WTC11 (cell line): ENCODE results near the gene TJP3. TPM values are rescaled to one million over a fixed set of nuclear protein-coding genes. Genes with fewer than 3 reads are reported as not detected.

Experiments used
- ATAC-seq: fragments of 200-7000 bp; cut with Tn5 transposase; 2 replicates; pipeline ENCODE4 v1.10.0; 2021; ENCODE audit warnings: mild to moderate bottlenecking, moderate library complexity
- CTCF ChIA-PET: fragments of 300-600 bp; sonication (Branson Sonifier 250); formaldehyde crosslinking; loops from one replicate; lab custom pipeline; 2021; ENCODE audit warnings: antibody characterized with exemption; lab: Charles Lee
- POLR2A ChIA-PET: fragments of 350-600 bp; sonication (Branson Sonifier 250); formaldehyde crosslinking; loops from one replicate; lab custom pipeline; 2021; ENCODE audit warnings: antibody characterized with exemption; lab: Charles Lee
- DNase-seq: peaks from one replicate; pipeline ENCODE4 v3.0.0; 2021; ENCODE audit warnings: low spot score
- H3K27ac Mint-ChIP-seq: 2 replicates; pipeline ENCODE4 v1.8.0; 2021; ENCODE audit warnings: mixed read lengths
- H3K27me3 Mint-ChIP-seq: 2 replicates; pipeline ENCODE4 v1.8.0; 2021; ENCODE audit warnings: low read depth, mild to moderate bottlenecking, moderate library complexity, mixed read lengths
- H3K36me3 Mint-ChIP-seq: 2 replicates; pipeline ENCODE4 v1.8.0; 2021; ENCODE audit warnings: mixed read lengths
- H3K4me1 Mint-ChIP-seq: 2 replicates; pipeline ENCODE4 v1.8.0; 2022; ENCODE audit warnings: mixed read lengths
- H3K4me3 Mint-ChIP-seq: 2 replicates; pipeline ENCODE4 v1.8.0; 2021; ENCODE audit warnings: mild to moderate bottlenecking, moderate library complexity, mixed read lengths
- H3K9me3 Mint-ChIP-seq: 2 replicates; pipeline ENCODE4 v1.8.0; 2021; ENCODE audit warnings: mixed read lengths
- CREB1 ChIP-seq: sonication (generic); formaldehyde crosslinking; IDR thresholded peaks from 2 replicates; pipeline ENCODE4 v1.8.0; 2023; ENCODE audit warnings: mild to moderate bottlenecking, missing genetic modification reagents
- E2F5 ChIP-seq: sonication (generic); formaldehyde crosslinking; IDR thresholded peaks from 2 replicates; pipeline ENCODE4 v1.8.1; 2022; ENCODE audit warnings: mild to moderate bottlenecking, moderate library complexity, missing genetic modification reagents
- EMX1 ChIP-seq: fragments of 250-450 bp; sonication (Bioruptor Pico); IDR thresholded peaks from 2 replicates; pipeline ENCODE4 v1.8.0; 2021; ENCODE audit warnings: mild to moderate bottlenecking
- ERG ChIP-seq: fragments of 250-450 bp; sonication (Bioruptor Pico); IDR thresholded peaks from 2 replicates; pipeline ENCODE4 v1.8.0; 2021; ENCODE audit warnings: mild to moderate bottlenecking
- ETV6 ChIP-seq: sonication (generic); formaldehyde crosslinking; IDR thresholded peaks from 2 replicates; pipeline ENCODE4 v1.8.1; 2022; ENCODE audit warnings: mild to moderate bottlenecking, missing genetic modification reagents
- GRHL2 ChIP-seq: fragments of 250-450 bp; sonication (Bioruptor Pico); IDR thresholded peaks from 2 replicates; pipeline ENCODE4 v1.8.0; 2022; ENCODE audit warnings: mild to moderate bottlenecking, moderate library complexity; ENCODE audit not compliant: insufficient replicate concordance, severe bottlenecking
- MXD4 ChIP-seq: fragments of 250-450 bp; sonication (Bioruptor Pico); IDR thresholded peaks from 2 replicates; pipeline ENCODE4 v1.8.0; 2021; ENCODE audit warnings: mild to moderate bottlenecking, moderate library complexity, borderline replicate concordance
- MYBL2 ChIP-seq: sonication (generic); formaldehyde crosslinking; IDR thresholded peaks from 2 replicates; pipeline ENCODE4 v1.8.1; 2023; ENCODE audit warnings: mild to moderate bottlenecking, moderate library complexity, missing genetic modification reagents
- NFATC4 ChIP-seq: fragments of 250-450 bp; sonication (Bioruptor Pico); IDR thresholded peaks from 2 replicates; pipeline ENCODE4 v1.9.0; 2021; ENCODE audit warnings: mild to moderate bottlenecking
- NFE2L1 ChIP-seq: sonication (generic); formaldehyde crosslinking; IDR thresholded peaks from 2 replicates; pipeline ENCODE4 v1.8.1; 2023; ENCODE audit warnings: missing genetic modification reagents
- NFYB ChIP-seq: sonication (generic); formaldehyde crosslinking; conservative IDR thresholded peaks from 2 replicates; pipeline ENCODE4 v1.8.0; 2022; ENCODE audit warnings: low read depth, missing genetic modification reagents
- NR3C1 ChIP-seq: sonication (generic); formaldehyde crosslinking; conservative IDR thresholded peaks from 2 replicates; pipeline ENCODE4 v1.8.1; 2023; ENCODE audit warnings: low read depth, mild to moderate bottlenecking, missing genetic modification reagents
- RELA ChIP-seq: sonication (generic); formaldehyde crosslinking; IDR thresholded peaks from 2 replicates; pipeline ENCODE4 v1.8.1; 2022; ENCODE audit warnings: missing genetic modification reagents, mild to moderate bottlenecking, borderline replicate concordance
- RORB ChIP-seq: fragments of 250-450 bp; sonication (Bioruptor Pico); IDR thresholded peaks from 2 replicates; pipeline ENCODE4 v1.9.0; 2021; ENCODE audit warnings: mild to moderate bottlenecking
- SMAD4 ChIP-seq: sonication (generic); formaldehyde crosslinking; IDR thresholded peaks from 2 replicates; pipeline ENCODE4 v1.8.0; 2022; ENCODE audit warnings: mild to moderate bottlenecking, missing genetic modification reagents
- SOX15 ChIP-seq: fragments of 250-450 bp; sonication (Bioruptor Pico); IDR thresholded peaks from 2 replicates; pipeline ENCODE4 v1.9.0; 2021; ENCODE audit warnings: mild to moderate bottlenecking
- ZNF138 ChIP-seq: sonication (generic); formaldehyde crosslinking; conservative IDR thresholded peaks from 2 replicates; pipeline ENCODE4 v1.8.1; 2022; ENCODE audit warnings: mild to moderate bottlenecking, moderate library complexity, missing genetic modification reagents
- ZNF317 ChIP-seq: sonication (generic); formaldehyde crosslinking; IDR thresholded peaks from 2 replicates; pipeline ENCODE4 v1.8.1; 2023; ENCODE audit warnings: low read depth, mild to moderate bottlenecking, moderate library complexity, missing genetic modification reagents, borderline replicate concordance
- ZNF512 ChIP-seq: sonication (generic); formaldehyde crosslinking; IDR thresholded peaks from 2 replicates; pipeline ENCODE4 v1.8.1; 2022; ENCODE audit warnings: missing genetic modification reagents, borderline replicate concordance
- ZNF532 ChIP-seq: fragments of 250-450 bp; sonication (Bioruptor Pico); IDR thresholded peaks from 2 replicates; pipeline ENCODE4 v1.9.0; 2021; ENCODE audit warnings: mild to moderate bottlenecking, borderline replicate concordance
- total RNA-seq: library from RNA; stranded (reverse); gene quantifications from 3 replicates; pipeline ENCODE4 v1.2.3, GENCODE V29; 2021
- TF ChIP-seq, protein P1 (sequence below): fragments of 250-450 bp; sonication (Bioruptor Pico); IDR thresholded peaks from 2 replicates; pipeline ENCODE4 v1.9.0; 2021; ENCODE audit warnings: moderate library complexity, mild to moderate bottlenecking, inconsistent platforms, borderline replicate concordance
- TF ChIP-seq, protein P2 (sequence below): sonication (generic); formaldehyde crosslinking; IDR thresholded peaks from 2 replicates; pipeline ENCODE4 v1.8.1; 2022; ENCODE audit warnings: low read depth, missing genetic modification reagents, borderline replicate concordance
- TF ChIP-seq, protein P3 (sequence below): sonication (generic); formaldehyde crosslinking; IDR thresholded peaks from 2 replicates; pipeline ENCODE4 v1.8.1; 2022; ENCODE audit warnings: low read depth, mild to moderate bottlenecking, moderate library complexity, missing genetic modification reagents, borderline replicate concordance
- TF ChIP-seq, protein P4 (sequence below): sonication (generic); formaldehyde crosslinking; conservative IDR thresholded peaks from 2 replicates; pipeline ENCODE4 v1.8.1; 2022; ENCODE audit warnings: mild to moderate bottlenecking, missing genetic modification reagents

The TJP3 gene
- total RNA-seq, 1 experiment from 2014 or later = 36.2 TPM

GRCh38 chr19:3750211-3750610 lies 42.0 kb downstream of the TJP3 start:
- ChIA-PET CTCF (no interaction called here), POLR2A (no interaction called here)
- Mint-ChIP-seq H3K4me3 (no peak overlapping the region), H3K4me1 (no peaks in the 10 kb centered on the region), H3K27ac (no peak overlapping the region), H3K36me3 (peaks cover 18% of the 10 kb centered on the region), H3K9me3 (no peaks in the 10 kb centered on the region), H3K27me3 (no peaks in the 10 kb centered on the region)
- ATAC-seq (no peak), DNase-seq (no peak)
- TF ChIP-seq GRHL2 (CRISPR knock-in tag) (no peak), ZNF138 (CRISPR knock-in tag) (no peak), NFE2L1 (CRISPR knock-in tag) (no peak), SOX15 (CRISPR knock-in tag) (no peak), RORB (CRISPR knock-in tag) (no peak), CREB1 (CRISPR knock-in tag) (no peak), NFYB (CRISPR knock-in tag) (no peak), ZNF512 (no peak), MYBL2 (CRISPR knock-in tag) (no peak), SMAD4 (no peak), ZNF317 (CRISPR knock-in tag) (no peak), NFATC4 (CRISPR knock-in tag) (no peak), ERG (CRISPR knock-in tag) (no peak), MXD4 (CRISPR knock-in tag) (no peak), NR3C1 (CRISPR knock-in tag) (no peak)
- TF ChIP-seq, protein P1, sequence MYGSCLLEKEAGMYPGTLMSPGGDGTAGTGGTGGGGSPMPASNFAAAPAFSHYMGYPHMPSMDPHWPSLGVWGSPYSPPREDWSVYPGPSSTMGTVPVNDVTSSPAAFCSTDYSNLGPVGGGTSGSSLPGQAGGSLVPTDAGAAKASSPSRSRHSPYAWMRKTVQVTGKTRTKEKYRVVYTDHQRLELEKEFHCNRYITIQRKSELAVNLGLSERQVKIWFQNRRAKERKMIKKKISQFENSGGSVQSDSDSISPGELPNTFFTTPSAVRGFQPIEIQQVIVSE (CRISPR knock-in tag) = no peak
- TF ChIP-seq, protein P2, sequence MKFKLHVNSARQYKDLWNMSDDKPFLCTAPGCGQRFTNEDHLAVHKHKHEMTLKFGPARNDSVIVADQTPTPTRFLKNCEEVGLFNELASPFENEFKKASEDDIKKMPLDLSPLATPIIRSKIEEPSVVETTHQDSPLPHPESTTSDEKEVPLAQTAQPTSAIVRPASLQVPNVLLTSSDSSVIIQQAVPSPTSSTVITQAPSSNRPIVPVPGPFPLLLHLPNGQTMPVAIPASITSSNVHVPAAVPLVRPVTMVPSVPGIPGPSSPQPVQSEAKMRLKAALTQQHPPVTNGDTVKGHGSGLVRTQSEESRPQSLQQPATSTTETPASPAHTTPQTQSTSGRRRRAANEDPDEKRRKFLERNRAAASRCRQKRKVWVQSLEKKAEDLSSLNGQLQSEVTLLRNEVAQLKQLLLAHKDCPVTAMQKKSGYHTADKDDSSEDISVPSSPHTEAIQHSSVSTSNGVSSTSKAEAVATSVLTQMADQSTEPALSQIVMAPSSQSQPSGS (CRISPR knock-in tag) = no peak

DNA sequence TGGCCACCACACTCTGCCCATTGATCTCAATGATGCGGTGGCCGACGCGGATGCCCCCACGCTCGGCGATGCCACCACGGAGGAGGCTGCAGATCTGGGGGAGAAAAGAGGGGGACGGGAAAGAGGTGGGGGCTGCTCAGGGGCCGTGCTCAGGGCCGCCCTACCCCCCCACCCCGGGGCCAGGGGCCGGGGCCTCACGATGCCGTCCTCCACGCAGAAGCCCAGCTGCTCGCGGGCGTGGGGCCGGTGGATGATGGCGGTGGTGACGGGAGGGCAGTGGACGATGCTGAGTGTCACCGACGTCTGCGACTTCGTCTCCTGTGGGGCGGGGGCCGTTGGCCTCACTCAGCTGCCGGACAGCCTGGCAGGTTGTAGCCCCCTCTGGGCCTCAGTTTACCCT lies 43.1 kb downstream of the TJP3 start:
- DNase-seq (no peak), ATAC-seq (no peak)
- ChIA-PET CTCF (interaction anchor here (0.5 to 1.5 kb wide), 3 partner anchors 11 to 312 kb away, joined by 3 to 4 read pairs (median 3); partner anchors contain the start of gene MRPL54), POLR2A (no interaction called here)
- peaks cover 18% of the 10 kb centered on the region for H3K36me3 Mint-ChIP-seq
- no peak overlapping the region for H3K27ac Mint-ChIP-seq
- H3K9me3 Mint-ChIP-seq = no peaks in the 10 kb centered on the region
- no peaks in the 10 kb centered on the region for H3K4me1 Mint-ChIP-seq
- H3K4me3 Mint-ChIP-seq = no peak overlapping the region
- H3K27me3 Mint-ChIP-seq = no peaks in the 10 kb centered on the region
- no peak for TF ChIP-seq RELA (CRISPR knock-in tag)
- TF ChIP-seq, protein P3, sequence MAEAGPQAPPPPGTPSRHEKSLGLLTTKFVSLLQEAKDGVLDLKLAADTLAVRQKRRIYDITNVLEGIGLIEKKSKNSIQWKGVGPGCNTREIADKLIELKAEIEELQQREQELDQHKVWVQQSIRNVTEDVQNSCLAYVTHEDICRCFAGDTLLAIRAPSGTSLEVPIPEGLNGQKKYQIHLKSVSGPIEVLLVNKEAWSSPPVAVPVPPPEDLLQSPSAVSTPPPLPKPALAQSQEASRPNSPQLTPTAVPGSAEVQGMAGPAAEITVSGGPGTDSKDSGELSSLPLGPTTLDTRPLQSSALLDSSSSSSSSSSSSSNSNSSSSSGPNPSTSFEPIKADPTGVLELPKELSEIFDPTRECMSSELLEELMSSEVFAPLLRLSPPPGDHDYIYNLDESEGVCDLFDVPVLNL (CRISPR knock-in tag) = no peak
- no peak for TF ChIP-seq EMX1 (CRISPR knock-in tag)
- TF ChIP-seq E2F5 (CRISPR knock-in tag) = no peak
- TF ChIP-seq ZNF532 = no peak
- TF ChIP-seq, protein P4, sequence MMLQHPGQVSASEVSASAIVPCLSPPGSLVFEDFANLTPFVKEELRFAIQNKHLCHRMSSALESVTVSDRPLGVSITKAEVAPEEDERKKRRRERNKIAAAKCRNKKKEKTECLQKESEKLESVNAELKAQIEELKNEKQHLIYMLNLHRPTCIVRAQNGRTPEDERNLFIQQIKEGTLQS (CRISPR knock-in tag) = no peak
- TF ChIP-seq ETV6 (CRISPR knock-in tag) = no peak
